HG03066 (cell line): ENCODE measurements around the gene DAB2IP.

Experiments used
- ATAC-seq: cut with Tn5 transposase; IDR thresholded peaks from one replicate; pipeline ENCODE4 v1.9.1; 2021; ENCODE audit warnings: low read depth; ENCODE audit not compliant: unreplicated experiment

The DAB2IP gene

DNA sequence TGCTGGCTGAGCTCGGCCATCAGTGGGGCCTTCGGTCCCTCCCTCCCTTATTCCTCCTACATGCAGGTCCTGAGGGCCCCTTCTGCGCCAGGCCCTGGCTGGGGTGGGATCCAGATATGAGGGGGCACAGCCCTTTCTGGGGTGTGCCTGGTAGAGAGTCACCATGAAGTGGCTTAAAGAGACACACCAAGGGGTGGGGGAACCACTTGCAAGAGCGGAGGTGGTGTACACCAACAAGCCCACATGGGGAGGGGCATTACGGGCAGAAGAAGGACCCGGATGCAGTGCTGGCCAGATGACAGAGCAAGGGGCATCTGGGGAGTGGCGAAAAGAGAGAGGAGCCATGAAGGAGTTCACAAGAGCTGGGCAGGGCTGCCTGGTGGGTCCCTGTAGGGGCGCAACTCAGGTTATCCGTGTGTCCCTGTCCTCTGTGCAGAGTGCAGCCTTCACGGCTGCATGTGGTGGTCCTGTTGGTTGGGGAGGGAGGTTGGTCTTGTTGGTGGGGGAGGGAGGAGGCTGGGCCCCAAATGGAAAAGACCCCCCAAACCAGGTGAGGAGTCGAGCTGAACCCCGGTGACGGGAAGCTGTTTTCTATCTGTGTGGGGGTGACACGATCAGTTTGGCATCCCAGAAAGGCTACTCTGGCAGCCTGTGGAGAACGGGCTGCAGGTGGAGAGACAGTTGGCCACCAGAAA lies 158.1 kb downstream of the DAB2IP start:
- no peak for ATAC-seq

DNA sequence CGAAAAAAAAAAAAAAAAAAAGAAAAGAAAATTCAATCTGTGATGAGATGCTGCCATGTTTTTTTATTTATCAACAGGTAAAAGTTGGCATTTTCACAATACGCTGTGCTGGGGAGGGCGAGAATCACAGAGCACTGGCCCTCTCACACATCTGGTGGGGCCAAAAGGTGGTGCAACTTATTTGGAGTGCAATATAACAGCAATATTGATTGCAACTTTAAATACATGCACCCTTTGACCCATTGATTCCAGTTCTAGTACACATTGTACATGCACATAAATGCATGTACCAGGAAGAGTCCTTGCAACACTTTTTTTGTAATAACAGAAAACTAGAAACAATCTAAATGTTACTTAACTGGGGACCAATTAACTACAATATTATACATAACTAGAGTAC lies 159.1 kb downstream of the DAB2IP start:
- no peak for ATAC-seq

- ATAC-seq: no peak
Observed at GRCh38 chr9:121811140-121811539, 159.7 kb downstream of the DAB2IP start.

DNA sequence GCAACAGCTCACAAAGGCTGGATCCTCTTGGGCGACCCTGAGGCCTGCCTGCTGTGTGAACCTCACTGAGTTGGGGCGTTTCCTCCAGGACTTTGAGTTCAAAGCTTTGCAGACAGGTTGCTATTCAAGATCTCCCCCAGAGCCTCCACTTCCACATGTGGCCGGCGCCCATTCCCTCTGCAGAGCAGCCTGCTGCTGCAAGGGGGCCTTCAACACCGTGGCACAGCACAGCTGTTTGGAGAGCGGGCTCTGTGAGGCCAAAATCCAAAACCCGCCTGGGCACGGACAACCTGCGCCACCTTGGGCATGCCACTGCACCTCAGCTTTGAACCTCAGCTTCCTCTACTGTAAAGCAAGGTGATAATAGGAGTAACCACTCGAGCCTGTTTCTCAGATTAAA lies 160.3 kb downstream of the DAB2IP start:
- no peak for ATAC-seq

DNA sequence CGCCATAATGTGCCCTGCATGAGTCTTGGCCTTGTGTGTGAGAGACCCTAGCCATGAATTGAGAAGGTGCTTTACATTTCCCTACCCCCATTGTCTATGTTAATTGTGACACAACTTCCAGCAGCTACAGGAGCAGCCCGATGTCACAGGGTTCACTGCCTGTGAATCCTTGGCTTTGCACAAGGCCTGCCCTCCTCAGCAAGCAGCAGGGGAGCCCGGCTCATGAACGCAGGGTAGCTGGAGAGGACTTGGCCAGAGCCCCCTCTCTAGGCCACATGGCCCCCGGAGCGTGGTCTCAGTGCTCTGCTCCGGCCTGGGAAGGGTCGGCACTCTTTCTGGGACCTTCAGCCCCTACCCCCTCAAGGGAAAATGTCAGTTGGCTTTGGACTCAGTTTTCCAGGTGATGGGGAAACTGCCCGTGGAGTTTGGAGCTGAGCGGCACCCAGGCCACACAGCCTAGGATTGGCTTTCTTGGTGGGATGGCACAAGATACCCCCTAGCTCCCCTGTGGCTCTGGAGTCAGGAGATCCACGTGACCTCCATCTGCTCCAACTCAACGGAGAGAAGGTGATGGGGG lies 160.8 kb downstream of the DAB2IP start:
- no peak for ATAC-seq

- ATAC-seq: no peak
Observed at GRCh38 chr9:121813519-121814210, 162.2 kb downstream of the DAB2IP start.

GRCh38 chr9:121814594-121814993 lies 163.2 kb downstream of the DAB2IP start:
- ATAC-seq: no peak

DNA sequence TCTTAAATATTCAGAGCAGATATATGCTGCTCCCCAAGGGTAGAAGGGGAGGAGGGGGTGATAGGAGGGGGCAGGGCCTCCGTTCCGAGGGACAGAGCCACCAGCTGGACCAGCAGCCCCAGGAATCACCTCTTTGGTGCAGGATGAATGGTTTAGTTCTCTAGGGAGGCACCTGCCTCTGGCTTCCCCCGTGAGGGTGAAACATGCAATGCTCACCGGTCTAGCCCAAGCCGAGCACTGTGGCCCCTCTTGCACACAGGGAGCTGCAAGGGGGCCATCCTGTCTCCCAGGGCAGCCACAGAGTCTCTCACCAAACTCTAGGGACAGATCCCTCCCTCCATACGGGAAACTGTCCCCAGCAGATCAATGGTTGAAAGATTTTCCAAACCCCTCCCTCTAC lies 163.7 kb downstream of the DAB2IP start:
- no peak for ATAC-seq

DNA sequence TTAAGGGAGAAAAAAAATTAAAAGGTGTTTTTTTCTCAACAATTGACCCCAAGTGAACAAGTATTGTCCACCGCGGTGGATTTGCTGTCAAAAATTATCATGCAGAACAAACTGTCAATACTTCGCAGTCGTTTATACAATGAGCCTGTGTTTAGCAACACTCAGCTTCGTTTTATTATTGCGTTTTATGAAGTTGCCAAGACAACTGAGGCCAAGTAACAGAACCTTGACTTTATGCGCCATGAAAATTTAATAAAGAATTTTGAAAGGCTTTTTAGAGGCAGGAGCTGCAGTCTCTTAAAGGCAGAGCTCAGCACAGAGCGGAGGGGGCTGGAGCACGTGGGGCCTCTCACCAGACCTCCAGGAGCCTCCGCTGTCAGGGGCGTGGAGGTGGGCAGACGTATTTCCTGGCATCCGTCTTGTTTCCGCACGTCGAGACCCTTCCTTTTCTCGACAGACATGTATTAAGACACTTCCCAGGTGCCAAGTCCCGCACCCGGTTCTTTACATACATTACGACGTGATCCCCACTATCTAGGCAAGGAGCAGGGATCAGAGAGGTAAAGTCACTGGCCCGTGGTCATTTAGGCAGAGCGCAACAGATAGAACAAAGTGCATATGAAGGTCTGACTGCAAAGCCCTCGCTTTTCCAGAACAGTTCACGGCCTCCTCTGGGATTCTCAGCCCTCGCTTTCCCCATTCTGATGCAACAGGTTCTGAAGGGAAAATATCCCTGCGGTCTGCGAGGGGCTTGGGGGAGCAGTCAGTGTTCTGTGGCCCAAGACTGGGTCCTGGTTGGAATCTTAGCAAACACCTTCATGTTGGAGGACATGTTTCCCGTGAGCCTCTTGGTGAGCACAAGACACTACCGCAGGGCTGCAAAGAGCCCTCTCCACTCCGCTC lies 164.4 kb downstream of the DAB2IP start:
- ATAC-seq: no peak

DNA sequence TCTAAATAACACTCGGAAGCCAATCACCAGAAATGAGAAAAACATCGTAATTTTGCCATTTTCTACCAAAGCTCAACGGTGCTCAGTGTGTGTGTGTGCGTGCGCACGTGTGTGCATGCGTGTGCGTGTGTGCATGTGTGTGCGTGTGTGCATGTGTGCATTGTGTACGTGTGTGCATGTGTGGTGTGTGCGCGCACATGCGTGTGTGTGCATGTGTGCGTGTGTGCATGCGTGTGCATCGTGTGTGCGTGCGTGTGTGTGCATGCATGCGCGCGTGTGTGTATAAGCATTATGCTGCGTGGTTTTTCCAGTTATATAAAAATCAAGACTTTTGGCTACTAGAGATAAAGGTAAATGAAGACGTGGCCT lies 165.0 kb downstream of the DAB2IP start:
- ATAC-seq: no peak

DNA sequence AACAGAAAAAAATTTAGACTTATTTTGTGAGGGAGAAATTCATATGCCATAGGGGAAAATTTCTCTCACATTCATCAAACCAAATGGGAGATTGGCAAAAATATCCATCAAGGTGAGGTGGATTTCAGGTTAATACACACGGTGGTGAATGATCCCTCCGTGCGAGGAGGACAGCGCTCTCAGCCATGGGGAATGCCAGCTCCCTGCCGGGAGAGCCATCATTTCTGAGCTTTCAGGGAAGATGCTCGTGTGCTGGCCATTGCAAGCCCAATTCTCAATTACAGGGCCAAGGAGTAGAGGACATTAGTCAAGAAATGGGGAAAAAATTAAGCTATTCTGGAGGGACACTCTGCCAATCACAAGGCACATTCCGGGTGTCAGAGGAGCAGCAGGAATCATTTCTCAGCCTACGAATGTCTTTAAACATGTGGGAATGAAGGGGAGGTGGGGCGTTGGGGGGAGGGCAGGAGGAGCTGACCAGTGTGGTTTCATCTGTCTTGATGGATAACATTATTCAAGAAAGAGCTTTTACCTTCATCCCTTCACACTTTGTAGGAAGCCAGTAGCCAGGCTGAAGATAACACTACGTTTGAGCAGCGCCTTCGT lies 165.5 kb downstream of the DAB2IP start:
- ATAC-seq: no peak

- no peak for ATAC-seq
Observed at GRCh38 chr9:121817476-121817875, 166.0 kb downstream of the DAB2IP start.

DNA sequence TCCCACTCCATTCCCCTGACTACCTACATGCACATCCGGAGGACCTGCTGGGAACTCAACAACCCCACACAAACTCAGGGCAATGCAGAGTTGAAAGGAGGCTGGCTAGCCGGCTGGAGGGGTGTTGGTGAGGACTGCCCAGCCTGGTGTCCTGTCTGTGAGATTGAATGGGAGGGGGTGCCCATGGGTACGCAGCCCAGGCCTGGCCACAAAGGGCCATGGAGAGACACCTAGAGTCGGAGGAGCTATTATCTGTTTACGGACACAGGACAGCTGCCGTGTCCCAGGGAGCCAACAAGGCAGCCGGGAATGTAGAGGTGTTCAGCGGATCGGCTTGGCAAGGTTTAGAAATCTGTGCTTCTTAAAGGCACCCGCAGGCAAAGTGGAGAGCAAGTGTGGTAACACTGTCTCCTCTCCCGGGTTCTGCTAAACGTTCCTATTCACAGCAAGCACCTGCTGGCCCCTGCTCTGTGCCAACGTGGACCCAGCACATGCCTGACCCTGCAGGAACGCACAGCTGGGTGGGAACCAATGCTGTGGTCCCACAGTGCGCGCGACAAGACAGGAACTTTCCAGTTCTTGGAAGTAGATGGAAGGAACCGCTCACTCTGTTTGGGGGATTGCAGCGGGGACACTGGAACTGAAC lies 166.7 kb downstream of the DAB2IP start:
- no peak for ATAC-seq

DNA sequence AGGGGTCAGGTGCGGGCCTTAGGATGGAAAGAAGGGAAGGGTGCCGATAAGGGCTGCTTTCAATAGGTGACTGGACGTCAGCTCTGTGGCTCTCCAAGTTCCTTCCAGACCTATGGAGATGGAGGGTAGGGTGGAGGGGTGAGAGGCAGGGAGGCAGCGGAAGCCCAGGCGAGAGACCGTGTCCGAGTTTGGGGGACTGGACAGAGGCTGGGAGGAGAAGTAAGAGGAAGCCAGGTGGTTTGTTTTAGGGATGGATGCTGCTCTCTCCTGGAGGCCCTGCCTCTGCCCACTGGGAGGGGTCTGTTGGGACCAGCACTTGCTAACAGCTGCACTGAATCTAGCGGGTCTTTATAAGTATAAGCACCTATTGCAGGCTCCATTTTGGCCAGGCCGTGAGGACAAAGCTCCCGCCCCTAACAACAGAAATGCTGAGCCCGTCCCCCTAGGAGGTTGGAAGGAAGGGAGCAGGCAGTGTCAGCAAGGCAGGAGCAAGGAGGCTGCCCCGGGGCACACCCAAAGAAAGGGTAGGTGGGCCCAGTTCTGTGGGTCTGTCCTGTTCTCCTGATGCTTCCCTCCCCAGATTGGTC lies 167.5 kb downstream of the DAB2IP start:
- no peak for ATAC-seq

GRCh38 chr9:121819428-121820231 lies 168.2 kb downstream of the DAB2IP start:
- ATAC-seq: no peak

GRCh38 chr9:121820286-121821005 lies 169.0 kb downstream of the DAB2IP start:
- no peak for ATAC-seq

DNA sequence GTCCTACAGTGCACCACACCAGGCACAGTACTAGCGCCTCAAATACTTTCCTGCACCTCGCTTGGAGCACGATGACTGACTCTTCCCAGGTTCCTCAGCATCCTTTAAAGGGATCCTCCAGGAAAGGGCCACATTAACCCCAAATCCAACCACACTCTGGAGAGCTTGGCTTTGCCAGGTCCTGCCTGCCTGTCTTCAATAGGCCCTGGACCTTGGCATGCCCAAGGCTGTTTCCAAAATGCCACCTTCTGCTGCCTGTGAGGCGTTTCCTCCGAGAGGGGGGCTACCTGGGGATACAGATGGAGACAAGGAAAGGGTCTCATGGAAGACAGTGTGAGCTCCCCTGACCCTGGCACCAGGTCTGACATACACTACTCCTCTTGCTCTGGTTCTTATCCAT lies 169.9 kb downstream of the DAB2IP start:
- ATAC-seq: no peak
